ENCODE results near the gene ITPK1.

Gene ITPK1

DNA sequence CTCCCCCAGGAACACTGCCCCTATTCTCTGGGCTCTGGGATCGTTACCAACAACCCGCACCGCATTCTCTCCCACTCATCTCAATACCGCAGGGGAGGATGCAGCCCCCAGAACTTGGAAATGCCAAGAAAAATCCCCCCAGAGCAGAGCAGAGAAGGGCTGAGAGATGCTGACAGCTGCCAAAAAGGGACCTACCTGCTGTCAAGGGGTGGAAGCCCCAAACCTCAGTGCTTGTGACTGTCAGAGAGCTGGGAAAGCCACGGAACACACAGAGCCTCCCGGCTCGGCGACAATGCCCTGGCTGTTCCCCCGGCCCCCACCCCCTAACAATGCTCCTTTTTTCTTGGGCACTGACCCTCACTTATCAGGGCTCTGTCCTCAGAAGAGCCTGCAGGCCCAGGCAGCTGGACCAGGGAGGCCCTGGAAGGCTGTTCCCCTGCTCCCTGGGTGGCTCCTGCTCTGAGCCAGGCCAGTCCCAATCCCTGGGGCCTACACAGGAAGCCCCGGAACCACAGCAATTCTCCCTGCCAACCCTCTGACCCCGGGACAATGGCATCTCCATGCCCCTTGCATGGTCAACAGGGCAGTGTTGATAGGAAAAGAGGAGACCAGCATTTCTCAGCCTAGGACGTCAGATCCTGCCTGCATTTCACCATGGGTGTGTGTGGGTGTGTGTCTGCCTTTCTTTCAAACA lies 78.9 kb downstream of the ITPK1 start (continued):
- TF ChIP-seq ZNF274 (IDR thresholded peaks at IDR 0.05; ENCODE audit: low read length) (no peak), ZNF274 (tag by site-specific recombination; IDR thresholded peaks at IDR 0.05; ENCODE audit: borderline replicate concordance) (no peak), ZFHX2 (tag by site-specific recombination; conservative IDR thresholded peaks at IDR 0.05) (peak; percentile 25; the same call in 1 of the 2 replicates), ZNF341 (tag by site-specific recombination; IDR thresholded peaks at IDR 0.05; ENCODE audit: low read depth) (peak; percentile 51)

DNA sequence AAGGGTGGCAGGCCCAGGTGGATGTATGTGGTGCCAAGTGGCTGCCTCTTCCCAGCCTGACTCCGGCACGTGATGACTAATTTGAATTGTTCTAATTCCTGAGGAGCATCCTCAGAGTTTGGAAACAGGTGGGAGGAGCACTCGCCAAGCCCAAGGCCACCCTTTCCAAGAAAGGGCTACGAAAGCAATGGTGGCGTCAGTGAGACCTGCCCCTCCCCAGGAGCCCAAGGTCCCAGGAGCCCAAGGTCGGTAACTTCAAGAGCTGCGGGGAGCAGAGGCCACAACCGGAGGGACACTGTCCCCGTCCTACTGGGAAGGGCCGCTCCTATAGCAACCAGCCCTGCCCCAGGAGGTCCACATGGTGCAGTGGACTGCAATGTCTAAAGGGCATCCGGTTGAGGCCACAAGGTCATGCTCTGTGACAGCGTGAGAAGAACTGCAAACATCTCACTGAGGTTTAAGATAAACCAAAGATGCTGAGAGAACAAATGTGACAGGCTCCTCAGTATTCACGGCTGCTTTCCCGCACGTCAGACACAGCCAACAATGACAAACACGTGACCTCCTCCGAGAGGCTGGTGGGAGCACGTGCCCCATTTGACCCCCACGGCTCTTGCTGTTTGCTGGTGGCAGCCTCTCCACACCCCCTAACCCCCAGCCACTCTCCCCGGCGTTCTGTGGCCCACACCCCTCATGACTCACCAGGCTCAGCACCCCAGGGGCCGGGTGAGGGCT lies 79.6 kb downstream of the ITPK1 start:
- CTCF ChIA-PET: interaction anchor here (0.6 to 1.7 kb wide), 4 partner anchors 11 to 77 kb away, joined by 3 to 7 read pairs (median 3); no protein-coding TSS in a partner anchor
- Histone ChIP-seq H3K36me3 (ENCODE audit: control insufficient read depth in 2 of 2, insufficient read depth in 1 of 2, low read length in 2 of 2) (no peaks in the 10 kb centered on the region), H3K4me3 (ENCODE audit: low read depth, low read length) (no peak overlapping the region), H3K27ac (ENCODE audit: extremely low read depth, low read depth, low read length) (no peak overlapping the region), H3K4me1 (ENCODE audit: control insufficient read depth, insufficient read depth, low read length) (peaks cover 10% of the 10 kb centered on the region), H3K9me3 (ENCODE audit: control insufficient read depth, insufficient read depth, low read depth, low read length) (no peaks in the 10 kb centered on the region)
- POLR2A ChIA-PET: no interaction called here
- TF ChIP-seq ZIC2 (tag by site-specific recombination; IDR thresholded peaks at IDR 0.05) (peak; percentile 55; the same call in 1 of the 2 replicates), ZNF341 (tag by site-specific recombination; IDR thresholded peaks at IDR 0.05; ENCODE audit: low read depth) (no peak), SP2 (tag by site-specific recombination; IDR thresholded peaks at IDR 0.05) (no peak), SETDB1 (IDR thresholded peaks at IDR 0.05; ENCODE audit: insufficient read length, low read length) (no peak), ZNF19 (tag by site-specific recombination; IDR thresholded peaks at IDR 0.05; ENCODE audit: low read depth) (no peak), ZNF26 (tag by site-specific recombination; IDR thresholded peaks at IDR 0.05) (no peak), GLIS1 (tag by site-specific recombination; IDR thresholded peaks at IDR 0.05) (peak; percentile 96), ZEB2 (tag by site-specific recombination; IDR thresholded peaks at IDR 0.05) (no peak), ZNF571 (tag by site-specific recombination; IDR thresholded peaks at IDR 0.05) (no peak), ZNF324 (tag by site-specific recombination; IDR thresholded peaks at IDR 0.05) (no peak), WT1 (tag by site-specific recombination; IDR thresholded peaks at IDR 0.05) (no peak), PATZ1 (tag by site-specific recombination; IDR thresholded peaks at IDR 0.05) (no peak), ZNF133 (tag by site-specific recombination; IDR thresholded peaks at IDR 0.05) (no peak), EGR2 (tag by site-specific recombination; IDR thresholded peaks at IDR 0.05; ENCODE audit: low read depth) (peak; percentile 51; the same call in 1 of the 2 replicates), ZNF175 (tag by site-specific recombination; IDR thresholded peaks at IDR 0.05) (no peak), ZNF529 (tag by site-specific recombination; IDR thresholded peaks at IDR 0.05; ENCODE audit: insufficient replicate concordance) (no peak), GLIS2 (tag by site-specific recombination; IDR thresholded peaks at IDR 0.05) (peak; percentile 38; the same call in 1 of the 2 replicates), ZNF174 (tag by site-specific recombination; IDR thresholded peaks at IDR 0.05) (no peak), ZNF677 (tag by site-specific recombination; IDR thresholded peaks at IDR 0.05) (no peak), ZFHX2 (tag by site-specific recombination; conservative IDR thresholded peaks at IDR 0.05) (peak; percentile 67; the same call in 1 of the 2 replicates), ZNF24 (tag by site-specific recombination; IDR thresholded peaks at IDR 0.05) (no peak), ZNF704 (tag by site-specific recombination; IDR thresholded peaks at IDR 0.05) (no peak), GLI2 (tag by site-specific recombination; IDR thresholded peaks at IDR 0.05; ENCODE audit: borderline replicate concordance, low read depth) (no peak), ZNF366 (tag by site-specific recombination; conservative IDR thresholded peaks at IDR 0.05) (no peak)
- TF ChIP-seq, protein P1, sequence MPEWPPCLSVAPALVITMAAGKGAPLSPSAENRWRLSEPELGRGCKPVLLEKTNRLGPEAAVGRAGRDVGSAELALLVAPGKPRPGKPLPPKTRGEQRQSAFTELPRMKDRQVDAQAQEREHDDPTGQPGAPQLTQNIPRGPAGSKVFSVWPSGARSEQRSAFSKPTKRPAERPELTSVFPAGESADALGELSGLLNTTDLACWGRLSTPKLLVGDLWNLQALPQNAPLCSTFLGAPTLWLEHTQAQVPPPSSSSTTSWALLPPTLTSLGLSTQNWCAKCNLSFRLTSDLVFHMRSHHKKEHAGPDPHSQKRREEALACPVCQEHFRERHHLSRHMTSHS (tag by site-specific recombination; IDR thresholded peaks at IDR 0.05): no peak
